Stimulated activated CD4-positive, alpha-beta T cell treated with anti-CD3 and anti-CD28 coated beads, Interleukin-4, amount 100 ng/mL, for 48 hours (primary cell): Measurements from ENCODE around the gene PHF12.

ENCODE experiments used
- DNase-seq, 2 donors: peaks; one replicate each; pipeline ENCODE4 v3.0.0-alpha.2; 2020; ENCODE audit warnings: low read depth in 2 of 2

PHF12 gene

DNA sequence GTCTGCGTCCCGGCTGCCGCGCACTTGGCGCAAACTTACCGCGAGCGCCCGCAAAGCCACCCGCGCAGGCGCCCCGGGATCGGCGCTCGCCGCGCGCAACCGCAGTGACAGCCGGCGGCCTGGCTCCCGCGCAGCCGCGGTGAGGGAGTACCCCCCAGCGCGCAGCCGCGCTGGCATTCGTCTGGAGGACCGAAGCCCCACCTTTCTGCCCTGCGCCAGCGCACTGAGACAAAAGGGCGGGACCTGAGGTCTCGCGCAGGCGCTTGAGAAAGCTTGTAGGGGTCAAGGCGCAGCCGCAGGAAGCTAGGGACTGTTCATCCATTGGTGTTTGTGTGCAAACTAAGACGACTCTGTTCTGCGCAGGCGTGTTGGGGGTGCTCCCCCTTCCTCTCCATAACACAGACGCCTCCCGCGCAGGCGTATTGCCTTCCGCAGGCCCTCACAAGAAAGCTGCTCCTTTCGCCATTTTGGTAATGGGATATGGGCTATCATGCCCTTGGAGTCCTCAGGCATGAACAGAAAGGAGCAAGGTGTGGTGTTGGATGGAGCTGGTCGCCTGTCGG is at the start of gene PHF12:
PHF12 (minus strand) TSS at position 91 of the 563 bp plus-strand sequence. CDS start 558 bp downstream, outside the sequence.
- peak; percentile 96 to 99 for DNase-seq

- no peak for DNase-seq
Measured at GRCh38 chr17:29000973-29001372, 49.7 kb upstream of the PHF12 start.

DNA sequence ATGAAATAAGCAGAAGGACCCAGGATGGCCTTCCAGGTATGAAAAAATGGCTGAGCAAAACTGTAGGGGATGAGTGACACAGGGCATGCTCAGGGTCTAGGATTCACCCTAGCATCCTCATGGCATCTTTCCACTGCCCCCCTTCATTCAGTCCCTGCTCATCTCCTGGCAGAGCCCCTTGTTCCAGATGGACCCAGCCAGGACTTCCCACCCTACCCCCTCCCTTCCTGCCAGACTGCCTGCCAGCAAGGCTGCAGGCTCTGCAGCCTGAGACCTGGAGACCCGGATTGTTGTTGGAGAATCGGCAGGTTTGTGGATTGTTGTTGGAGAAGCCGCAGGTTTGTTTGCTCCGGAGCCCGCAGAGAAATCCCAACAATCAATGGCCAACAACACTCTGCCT is 47.9 kb upstream of the PHF12 start:
- DNase-seq: no peak

- DNase-seq: no peak
Measured at GRCh38 chr17:28997806-28998205, 46.5 kb upstream of the PHF12 start.

GRCh38 chr17:28996554-28997096 is 45.3 kb upstream of the PHF12 start:
- no peak for DNase-seq

- no peak for DNase-seq
Measured at GRCh38 chr17:28993645-28994426, 42.5 kb upstream of the PHF12 start.

GRCh38 chr17:28992625-28993600 is 41.6 kb upstream of the PHF12 start:
- DNase-seq: no peak

GRCh38 chr17:28992185-28992584 is 40.9 kb upstream of the PHF12 start:
- DNase-seq: no peak

- DNase-seq: no peak
Measured at GRCh38 chr17:28991779-28992178, 40.5 kb upstream of the PHF12 start.

DNA sequence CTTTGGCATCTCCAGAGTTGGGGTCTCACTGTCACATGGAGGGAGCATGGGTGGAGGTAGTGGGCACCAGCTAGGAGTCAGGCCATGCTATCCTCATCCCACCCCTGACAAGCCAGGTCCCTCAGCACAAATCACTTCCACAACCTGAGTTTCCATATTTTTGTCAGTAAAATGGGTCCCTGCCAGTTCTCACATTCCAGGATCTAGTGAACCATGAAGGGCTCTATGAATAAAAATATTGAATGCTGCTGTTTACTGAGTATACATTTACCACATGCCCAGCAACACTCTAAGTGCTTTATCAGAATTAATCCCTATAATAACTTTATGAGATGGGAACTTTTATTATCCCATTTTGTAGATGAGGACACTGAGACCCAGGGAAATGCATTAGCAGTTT is 37.7 kb upstream of the PHF12 start:
- no peak for DNase-seq

DNA sequence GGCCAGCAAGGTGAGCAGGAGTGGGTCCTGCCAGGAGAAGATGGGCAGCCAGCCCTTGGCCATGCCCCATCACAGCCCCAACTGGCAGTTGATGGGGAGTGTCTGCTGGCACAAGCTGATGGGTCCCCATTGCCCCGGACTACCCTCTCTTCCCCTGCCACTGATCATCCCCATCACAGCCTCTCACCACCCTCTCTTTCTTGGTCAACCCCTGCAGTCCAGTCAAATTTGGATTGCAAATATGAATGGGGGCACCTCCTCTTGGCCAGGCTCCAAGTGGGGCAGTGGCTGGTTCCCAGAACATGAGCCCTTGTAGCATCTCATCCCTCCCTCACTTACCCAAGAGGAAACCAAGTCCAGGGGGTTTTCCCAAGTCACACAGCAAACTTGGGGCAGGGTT is 37.2 kb upstream of the PHF12 start:
- DNase-seq: no peak

- no peak for DNase-seq
Measured at GRCh38 chr17:28986714-28987655, 35.7 kb upstream of the PHF12 start.

- no peak for DNase-seq
Measured at GRCh38 chr17:28985950-28986713, 34.8 kb upstream of the PHF12 start.

DNA sequence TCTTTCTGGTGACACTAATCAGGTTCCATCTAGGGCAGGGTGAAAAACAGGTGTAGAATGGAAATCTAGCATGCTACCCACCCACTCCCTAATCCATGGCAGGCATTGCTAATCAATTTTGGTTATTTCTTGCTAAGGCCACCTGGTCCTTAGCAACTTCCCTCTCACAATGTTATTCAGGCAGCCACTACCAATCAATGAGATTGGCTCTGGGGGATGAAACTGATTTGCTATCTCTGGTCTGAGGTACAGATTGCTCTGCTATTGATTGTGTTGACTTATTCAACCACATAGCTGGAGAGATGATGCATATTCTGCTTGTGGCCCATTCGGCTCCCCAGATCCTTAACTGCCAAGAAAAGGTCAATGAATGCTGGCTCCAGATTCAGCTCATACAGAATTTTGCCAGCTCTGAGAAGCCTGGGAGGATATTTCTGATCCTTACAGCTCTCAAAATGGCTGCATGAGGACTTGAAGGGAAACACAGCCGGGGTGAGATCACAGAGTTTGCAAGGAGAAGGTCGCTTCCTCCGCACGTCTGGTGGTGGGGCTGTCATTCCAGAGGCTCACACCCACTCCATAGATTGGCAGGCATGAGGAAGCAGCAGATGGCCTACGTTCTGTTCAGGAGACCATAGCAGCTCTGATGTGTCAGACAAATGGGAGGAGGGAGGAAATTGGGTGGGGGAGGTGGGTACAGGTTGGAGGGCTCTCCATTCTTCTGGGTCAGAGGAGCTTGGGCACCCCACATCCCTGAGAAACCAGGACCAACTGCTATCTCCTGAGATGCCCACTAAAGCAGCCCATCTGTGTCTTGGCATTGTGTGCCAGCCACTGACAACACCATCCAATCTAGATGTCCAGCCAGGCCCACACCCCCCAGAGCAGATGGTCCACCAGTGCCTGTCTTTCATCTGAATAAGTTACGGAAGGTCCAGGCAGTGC is 32.2 kb upstream of the PHF12 start:
- no peak for DNase-seq

DNA sequence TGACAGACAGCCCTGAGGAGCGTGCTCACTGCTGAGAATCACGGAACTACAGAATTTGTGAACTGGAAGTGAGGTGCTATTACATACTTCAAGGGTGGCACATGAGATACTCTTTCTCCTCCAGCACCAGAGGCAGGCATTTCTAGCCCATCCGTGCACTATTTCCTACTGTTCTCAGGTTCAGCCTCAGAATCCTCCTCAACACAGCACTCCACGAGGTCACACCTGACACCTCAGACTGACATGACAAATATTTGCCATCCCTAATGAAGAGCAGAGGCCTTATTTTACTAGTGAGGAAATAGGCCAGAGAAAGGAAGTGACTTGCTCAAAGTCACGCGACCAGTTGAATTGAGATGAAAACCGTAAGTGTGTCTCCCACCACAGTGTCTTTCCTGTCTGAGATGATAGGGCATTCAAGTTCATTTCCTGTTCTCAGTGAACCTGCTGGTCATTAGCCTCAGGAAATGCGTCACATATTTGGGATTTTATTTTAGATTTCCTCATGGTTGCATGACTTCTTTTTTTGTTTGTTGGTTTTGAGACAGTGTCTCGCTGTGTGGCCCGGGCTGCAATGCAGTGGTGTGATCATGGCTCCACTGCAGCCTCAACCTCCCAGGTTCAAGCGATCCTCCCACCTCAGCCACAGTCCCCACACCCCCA is 30.9 kb upstream of the PHF12 start:
- DNase-seq: peak in 1 of 2 donors; percentile 10

- DNase-seq: no peak
Measured at GRCh38 chr17:28978356-28978964, 27.1 kb upstream of the PHF12 start.

- no peak for DNase-seq
Measured at GRCh38 chr17:28977659-28978355, 26.5 kb upstream of the PHF12 start.
